SHP77 (cell line): Measurements from ENCODE around the gene PODXL.
A peak's percentile ranks its signal among the peaks of the same experiment; 100 is the strongest.
"Not testable (repeated sequence)": the region's sequence is repeated elsewhere in the genome, so short reads cannot be mapped to it uniquely, and the experiment has no call there.

ENCODE experiments used
- DNase-seq, 2 experiments: peaks; one replicate each; lab custom pipeline; 2025; lab: John Stamatoyannopoulos, UW

Gene PODXL

DNA sequence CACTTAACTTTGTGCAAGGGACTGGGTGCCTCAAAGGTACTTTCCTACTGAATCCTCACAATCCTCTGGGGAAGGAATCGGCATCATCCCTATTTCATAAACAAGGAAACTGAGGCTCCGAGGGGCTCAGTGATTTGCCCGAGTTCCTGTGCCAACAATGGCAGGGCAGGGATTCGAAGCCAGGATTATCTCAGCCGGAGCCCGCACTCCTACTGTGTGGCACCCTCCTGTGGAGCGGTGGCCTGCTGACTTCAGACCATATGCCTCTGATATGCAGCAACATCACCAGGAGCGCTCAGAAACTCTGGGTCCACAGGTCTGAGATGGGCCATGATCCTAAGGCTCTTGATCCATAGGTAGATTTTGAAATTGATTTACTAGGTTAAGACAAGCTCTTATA lies 46.6 kb downstream of the PODXL start:
- DNase-seq: no peak

DNA sequence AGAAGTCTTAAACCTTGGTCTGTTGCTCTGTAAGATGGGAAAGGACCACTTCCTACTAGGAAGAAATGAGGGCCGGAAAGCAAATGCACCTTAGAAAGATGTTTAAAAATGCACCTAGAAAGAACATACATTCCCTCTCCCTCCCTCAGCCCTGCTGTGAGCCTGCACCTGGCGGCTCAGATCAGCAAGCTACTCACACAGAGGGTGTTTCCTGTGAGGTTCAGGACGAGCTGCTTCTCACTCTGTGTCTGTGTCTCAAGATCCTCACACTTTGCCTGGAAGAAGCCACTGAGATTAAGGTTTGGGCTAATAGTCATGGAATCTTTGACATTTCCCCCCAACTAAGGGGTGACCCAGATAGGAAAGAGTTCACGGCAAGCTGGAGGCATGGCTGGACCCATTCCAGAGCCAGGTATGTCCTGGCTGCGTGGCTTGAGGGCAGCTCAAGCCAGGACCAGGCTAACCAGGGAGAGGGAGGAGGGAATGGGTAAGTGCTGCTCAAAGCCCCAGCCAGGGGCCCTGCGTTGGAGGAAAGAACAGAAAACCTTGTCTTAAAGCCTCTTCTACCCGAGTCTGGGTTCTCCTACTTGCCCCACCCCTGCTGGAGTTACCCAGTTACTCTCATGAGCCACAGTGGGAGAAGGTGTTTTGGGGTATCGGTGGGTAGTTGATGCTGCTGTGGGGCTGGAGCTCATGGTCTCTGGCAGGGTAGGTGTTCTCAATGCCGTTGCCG lies 47.5 kb downstream of the PODXL start:
- DNase-seq: no peak

DNA sequence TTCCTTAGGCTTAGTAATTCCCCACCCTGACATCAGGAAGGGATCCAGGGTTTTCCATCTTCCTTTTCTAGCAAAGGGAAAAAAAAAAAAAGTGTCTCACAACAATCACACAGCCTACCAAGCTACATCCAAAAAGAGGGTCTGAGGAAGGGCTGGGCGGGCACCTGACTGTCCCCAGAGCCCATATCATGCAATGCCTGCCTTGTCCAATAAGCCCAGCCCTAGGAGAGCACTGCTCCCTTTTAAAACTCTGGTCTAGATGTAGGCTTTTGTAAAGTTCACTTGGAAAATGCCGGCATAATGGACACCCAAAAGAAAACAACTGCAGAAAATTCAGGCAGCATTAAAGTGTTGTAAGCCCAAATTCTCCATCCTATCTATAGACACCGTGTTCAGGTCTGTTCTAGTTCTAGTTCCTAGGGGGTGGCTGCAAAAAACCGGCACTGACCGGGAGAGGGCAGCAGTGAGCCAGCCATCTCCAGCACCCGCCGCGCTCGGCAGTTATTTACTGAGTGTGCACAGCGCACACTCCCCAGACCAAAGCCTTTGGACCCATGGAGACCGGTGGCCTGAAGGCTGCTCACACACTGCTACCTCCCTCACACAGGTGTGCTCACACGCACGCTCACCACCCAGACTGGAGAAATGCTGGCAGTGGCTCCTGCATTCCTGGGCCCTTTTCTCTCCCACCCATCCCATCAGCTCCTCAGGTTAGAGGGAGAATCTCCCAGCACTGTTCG lies 48.7 kb downstream of the PODXL start:
- peak; percentile 38 to 53 for DNase-seq

DNA sequence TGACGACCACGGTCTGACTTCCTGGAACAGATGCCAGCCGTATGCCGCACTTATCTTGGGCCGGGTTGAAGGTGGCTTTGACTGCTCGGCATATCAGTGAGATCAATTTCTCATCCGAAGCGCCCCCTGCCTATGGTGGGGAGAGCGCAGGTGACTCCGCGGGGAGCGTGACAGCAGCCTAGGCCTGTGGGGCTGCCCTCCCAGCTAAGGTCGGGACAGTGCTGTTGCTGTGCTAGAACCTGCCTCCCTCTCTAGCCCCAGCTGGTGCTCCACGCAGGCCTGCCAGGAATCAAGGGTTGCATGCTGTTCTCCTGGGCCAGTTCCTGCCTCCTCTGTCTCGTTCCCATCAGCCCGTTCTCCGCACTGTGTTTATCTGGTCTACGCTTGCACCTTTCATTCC lies 49.8 kb downstream of the PODXL start:
- DNase-seq: no peak

DNA sequence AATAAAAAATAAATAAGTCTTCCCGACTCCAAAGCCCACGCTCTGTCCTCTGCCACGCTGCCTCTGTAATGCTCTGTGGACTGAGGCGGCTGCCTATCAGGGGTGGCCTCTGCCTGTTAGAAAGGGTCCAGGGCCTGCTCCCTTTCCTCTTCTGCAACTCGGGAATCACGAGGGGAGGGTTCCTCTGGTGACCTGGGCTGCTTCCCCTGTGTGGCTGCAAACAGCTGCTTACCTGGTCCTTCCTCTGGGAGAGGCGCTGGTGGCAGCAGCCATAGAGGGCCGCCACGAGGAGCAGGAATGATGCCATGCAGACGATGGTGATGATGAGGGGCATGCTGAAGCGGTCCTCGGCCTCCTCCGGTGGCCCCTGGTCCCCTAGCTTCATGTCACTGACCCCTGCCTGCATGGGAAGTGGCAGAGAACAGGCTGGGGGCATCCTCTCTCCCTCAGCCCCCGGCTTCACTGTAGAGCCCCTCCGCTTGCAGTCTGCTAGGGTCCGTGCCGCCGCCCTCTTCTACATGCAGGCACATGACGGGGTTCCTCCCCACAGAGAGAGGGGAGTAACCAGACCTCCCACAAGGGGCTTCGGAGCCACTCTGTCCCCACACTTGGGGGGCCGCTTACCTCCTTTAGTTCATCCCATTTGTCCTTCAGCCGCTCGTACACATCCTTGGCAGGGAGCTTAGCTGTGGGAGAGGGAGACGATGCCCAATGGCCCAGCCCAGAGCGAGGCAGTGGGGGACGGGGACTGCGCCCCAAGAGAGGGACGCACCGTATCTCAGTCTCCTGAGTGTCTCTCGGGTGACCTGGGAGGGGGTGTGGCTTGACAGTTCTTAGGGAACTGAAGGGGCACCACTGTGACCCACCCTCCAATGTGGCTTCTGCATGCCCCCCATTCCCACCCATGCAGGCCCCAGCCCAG lies 50.5 kb downstream of the PODXL start:
- DNase-seq: no peak

DNA sequence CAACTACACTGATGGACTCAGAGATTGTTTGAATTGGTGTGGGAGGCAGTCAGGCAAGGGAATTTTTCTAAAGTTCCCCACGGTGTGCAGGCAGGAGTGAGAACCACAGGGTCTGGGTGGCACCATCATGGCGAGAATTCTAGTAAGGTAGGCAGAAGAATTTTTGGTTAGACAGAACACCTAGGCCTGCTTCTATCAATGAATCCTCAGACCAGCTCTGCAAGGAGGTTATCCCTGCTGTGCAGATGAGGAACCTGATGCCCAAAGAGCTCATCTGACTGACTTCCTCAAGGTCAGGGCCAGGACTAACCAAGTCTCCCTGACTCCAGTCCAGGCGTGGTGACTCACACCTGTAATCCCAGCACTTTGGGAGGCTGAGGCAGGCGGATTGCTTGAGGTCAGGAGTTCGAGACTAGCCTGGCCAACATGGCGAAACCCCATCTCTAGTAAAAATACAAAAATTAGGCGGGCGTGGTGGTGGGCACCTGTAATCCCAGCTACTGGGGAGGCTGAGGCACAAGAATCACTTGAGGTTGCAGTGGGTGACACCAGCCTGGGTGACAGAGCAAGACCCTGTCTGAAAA lies 51.3 kb downstream of the PODXL start:
- DNase-seq: not testable (repeated sequence)

DNA sequence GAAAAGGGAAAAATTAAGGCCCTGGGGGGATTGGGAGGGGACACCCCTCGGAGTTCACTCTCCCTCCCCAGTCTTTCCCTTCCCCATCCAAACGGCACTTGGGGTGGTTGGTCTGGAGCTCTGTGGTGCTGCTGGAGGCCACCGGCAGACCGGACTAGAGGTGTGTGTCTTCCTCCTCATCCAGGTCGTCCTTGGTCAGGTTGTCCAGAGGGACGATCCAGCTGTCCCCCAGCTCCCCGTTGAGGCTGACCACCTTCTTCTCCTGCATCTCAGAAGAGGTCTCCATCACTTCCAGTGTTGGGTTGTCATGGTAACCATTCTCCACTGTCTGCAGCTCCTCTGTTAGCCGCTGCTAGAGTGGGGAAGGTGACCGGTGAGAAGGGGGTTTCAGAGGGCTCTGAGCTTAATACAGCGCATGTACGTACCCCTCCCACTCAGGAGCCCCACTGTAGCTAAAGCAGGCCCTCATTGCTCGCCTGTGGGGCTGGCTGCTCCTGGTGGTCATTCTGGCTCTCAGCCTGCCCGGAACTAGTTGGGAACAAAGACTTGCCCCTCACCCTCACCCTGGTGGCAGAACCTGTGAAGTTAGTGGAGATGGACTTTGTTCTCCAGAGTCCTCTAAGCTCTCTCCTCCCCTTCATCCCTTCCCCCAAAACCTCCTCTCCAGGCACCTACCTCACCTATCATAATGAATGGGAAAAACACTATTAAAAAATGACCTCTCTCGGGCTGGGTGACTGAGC lies 52.1 kb downstream of the PODXL start:
- DNase-seq: no peak

DNA sequence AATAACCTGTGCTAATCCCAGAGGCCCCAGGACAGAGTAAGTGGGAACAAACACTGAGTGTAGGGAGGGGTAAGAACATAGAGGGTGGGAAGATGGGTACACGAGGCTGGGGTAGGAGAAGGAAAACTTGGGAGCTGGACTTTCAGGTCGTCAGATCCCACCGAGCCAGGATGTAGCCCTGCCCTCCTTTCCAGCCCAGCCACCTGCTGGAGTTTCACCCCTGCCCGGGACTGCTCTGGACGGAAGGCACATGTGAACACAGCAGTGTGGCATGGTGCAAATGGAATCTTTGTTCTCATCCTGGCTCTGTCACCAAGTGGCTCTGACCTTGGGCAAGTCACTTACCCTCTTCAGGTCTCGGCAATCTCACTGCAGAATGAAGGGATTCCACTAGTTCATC lies 52.8 kb downstream of the PODXL start:
- DNase-seq: no peak

DNA sequence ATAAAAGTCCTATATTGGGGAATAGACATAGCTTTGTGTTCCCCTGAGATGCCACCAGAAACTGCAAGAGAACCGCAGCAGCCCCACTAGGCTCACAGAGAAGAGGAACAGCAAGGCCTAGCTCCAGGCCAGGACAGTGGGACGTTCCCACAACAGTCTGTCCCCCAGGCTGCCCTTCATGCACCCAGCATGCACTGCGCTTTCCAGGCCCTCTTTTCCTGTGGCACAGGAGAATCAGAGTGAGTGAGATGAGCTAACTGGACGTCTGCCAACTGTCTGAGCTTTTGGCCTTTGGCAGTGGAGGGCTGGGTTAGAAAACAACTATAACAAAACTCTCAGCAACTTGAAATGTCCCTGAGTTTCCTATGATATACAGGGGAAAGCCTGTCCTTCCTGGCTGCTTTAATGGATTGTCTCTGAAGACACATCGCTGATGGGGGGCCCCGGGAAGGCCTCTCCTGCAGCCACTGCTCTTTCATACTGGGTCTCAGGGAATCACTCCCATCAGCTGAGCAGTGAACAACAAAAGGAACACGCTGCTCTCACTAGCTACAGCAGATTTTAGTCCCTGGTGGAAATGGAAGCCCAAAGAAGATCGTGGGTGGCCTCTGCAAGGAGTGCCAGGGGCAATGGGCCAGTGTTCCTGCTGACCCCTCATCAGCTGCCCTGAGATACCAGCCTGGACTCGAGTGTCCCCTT lies 53.5 kb downstream of the PODXL start:
- peak; percentile 43 to 70 for DNase-seq

DNA sequence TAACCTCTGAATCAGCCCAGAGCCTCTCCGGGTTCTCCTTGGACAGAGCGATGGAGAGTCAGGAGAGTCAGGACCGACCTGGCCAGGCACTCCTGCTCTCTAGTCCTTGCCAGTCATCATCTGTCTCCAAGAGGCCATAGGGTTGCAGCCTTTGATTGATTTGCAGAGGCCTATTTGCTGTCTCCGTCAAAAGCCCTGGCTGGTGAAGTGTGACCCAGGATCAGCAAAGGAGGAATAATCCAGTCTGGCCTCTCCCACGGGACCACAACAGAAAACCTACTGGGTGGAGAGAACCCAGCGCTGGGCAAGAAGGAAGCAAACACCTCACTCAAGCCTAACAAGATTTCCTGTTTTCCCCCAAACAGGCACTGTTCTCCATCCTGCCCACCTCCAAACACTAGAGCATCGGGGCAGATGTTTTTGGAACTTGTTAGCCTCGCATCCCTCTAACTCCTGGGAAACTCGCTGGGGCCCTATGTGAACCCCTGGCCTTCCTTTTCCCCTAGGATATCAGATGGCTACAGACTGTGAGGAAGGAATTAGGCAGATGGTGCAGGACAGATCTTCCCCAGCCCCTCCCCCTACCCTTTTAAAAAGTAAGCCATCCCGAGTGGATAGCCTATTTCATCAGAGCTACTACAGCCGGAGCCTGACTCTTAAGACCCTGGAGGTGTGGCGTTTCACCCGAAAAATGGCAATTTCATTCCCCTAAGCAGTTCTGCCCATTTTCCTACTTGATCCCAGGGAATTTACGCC lies 54.3 kb downstream of the PODXL start:
- no peak for DNase-seq

DNA sequence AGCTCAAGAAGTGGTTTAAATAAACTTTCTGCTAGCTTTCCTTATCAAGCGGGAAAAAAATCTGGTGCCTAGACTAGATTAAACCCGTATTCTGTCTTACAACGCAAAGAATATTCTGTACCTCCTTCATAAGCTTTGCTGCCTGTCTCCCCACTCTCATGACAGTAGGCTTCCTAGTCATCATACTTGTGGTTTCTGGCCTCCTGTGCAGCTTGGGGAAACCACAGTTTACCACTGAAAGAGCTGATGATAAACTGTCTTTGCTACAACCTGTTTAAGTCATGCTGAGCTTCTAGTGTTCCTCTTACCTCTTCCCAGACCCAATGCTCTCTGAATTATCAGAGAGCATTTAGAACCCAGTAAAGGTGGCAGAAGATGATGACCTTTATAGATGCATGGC lies 55.0 kb downstream of the PODXL start:
- no peak for DNase-seq

DNA sequence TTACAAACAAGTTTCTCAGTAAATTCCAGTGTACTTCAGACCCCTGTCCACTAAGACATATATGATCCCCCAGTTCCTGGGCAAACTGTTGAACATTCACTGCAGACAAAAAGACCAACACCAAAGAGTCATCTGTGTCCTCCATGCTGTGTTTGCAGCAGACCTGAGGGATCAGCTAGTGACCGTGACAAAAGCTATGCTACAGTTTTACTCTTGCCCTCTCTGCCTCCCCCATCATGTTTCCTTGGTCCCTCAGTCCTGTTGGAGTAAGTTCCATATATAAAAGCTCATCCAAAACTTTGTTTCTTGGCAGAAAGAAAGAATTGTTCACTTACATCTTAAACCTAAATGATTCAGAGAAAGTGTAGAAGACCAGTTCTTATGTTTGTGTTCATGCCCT lies 56.1 kb downstream of the PODXL start:
- no peak for DNase-seq

DNA sequence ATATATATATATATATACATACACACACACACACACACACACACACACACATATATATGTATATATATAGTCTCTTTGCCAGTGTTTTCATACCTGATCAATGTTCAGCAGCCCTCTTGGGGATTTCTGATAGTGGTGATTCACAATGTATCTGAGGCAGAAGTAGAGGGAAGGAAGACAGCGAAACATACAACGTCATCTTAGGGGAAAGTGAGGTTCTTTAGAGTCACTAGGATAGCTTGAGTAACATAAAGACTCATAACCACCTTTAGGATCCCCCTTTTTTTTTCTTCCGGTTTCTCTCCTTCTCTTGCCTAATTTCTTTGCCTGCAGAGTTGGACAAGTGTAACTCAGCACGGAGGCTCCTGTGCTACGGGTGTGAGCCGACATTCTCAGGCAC lies 56.6 kb downstream of the PODXL start:
- DNase-seq: no peak

DNA sequence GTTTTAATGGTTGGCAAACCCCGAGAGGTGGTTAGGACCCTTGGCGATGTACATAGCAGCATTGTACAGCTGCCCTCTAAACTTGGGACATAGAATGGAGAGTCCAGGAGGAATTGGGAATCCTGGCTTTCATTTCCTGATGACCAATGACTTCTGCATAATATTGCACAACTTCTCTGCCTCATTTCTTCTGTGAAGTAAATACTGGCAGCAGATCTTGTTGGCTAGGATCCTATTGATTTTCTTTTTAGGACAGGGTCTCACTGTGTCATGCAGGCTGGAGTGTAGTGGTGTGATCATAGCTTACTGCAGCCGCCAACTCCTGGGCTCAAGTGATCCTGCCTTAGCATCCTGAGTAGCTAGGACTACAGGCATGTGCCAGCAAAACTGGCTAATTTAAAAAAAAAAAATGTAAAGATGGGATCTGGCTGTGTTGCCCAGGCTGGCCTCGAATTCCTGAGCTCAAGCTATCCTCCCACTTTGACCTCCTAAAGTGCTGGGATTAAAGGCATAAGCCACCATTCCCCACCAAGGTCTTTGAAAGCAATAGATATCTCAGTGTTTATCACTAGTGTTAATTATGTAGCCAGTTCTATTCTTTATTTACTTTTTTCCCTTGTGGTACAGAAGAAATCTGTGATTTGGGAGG lies 58.1 kb downstream of the PODXL start:
- no peak for DNase-seq

DNA sequence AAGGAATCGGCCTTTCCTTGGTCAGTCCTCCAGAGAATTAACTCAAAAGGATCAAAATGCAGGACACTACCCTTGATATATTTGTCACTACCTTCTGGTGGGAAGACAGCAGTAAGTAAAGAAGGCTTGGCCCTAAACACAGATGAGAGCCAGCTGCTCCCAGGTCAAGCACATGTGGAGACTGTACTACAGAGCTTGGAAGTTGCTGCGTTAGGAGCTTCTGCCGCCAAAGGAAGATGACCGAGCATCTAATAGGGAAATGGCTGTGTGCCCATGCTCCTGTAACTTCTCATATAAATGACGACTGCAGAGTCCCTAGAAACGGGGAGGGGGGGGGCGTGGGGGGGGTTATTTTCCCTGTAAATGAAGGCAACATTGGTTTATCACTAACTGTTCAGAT lies 59.0 kb downstream of the PODXL start:
- DNase-seq: no peak

DNA sequence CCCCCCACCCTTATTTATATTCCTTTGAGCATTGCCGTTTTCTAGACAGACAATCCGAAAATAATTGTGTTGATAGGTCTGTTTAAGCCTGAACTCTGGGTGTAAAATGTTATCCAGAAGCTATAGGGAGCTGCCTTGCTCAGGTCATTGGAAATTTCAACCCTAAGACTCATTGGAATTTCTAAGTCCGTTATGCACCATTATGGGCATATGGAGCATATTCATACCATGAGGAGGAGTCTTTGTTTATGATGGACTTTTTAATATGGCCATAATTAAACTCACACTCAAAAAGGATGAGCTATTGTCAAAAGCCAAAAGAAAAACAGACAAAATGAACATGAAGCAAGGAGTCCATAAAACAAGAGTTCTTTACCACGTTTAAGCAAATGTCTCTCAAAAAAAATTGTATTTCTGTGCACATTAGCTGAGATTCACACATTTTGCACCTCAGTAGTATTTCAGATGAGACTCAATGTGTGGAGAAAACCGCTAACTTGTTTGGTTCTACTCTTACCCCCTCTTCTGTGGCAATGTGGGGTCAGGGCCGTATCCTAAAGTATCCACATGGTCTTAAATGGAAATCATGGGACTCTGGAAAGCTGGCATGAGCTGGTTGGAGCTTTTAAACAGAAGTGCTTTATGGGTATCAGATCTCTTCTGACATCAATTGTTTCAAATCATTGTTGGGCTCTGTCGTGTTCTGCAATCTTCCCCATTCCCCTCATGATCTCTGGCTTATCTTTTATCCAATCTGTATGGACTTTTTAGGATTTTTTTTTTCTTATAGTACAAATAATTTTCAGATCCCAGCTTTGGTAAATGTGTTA lies 60.5 kb downstream of the PODXL start:
- DNase-seq: no peak

DNA sequence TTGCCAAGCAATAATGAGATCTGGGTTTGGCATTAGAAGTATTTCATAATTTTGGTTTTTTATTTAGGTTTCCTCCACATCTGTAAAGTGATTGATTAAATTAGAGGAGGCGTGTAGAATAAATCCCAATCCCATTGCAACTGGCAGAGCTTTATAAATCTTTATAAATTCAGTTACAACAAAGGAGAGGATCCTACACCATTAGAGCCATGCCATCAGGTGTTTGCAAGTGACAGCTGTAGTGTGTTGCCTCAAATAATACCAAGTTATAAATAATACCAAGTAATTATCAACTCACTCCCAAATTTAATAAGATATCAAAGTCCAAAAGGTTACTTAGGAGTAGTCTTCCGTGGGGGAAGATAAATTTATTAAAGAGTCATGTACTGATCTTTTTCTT lies 62.2 kb downstream of the PODXL start:
- no peak for DNase-seq

DNA sequence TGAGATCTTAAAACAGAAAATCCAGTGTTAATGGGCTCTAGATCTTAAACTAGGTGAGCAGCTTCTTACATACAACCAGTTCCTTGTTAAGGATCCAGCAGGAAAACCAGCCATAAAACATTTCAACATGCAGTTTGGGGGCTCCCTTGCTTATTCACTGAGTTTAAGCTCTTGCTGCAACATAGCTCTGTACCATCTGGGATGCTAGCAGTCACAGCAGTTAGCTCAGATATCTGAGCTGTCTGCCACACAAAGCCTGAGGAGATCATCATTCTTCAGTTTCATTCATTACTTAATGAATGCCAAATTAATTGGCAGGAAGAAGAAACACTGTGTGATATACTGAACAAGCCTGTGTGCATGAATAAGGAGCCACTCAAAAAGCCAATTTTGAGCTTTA lies 62.8 kb downstream of the PODXL start:
- DNase-seq: no peak

DNA sequence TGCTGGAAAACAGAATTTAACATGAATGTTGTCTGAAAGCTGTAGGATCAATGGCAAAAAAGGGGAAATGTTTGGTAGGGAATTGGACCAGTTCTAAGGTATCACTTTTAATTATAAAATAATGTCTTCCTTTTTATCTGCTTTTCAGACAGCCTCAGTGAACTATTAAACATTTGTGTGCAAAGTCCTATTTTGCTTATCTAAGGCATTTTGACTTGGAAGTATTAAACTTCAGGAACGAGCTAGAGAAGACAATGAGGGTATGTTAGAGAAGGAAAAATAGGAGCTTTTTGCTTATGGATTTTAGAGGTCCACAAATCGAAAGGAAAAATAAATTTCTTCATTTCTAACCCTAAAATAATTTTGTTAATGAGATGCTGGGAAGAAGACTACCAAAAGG lies 63.3 kb downstream of the PODXL start:
- no peak for DNase-seq
